Left lung (tissue), 10 donors: Measurements from ENCODE around the gene COBL. TPM values are rescaled to one million over a fixed set of nuclear protein-coding genes. Genes with fewer than 3 reads are reported as not detected.

Source experiments
- ATAC-seq: fragments of 200-7000 bp; cut with Tn5 transposase; one replicate; pipeline ENCODE4 v1.9.1; 2020; ENCODE audit warnings: moderate library complexity
- DNase-seq, 4 donors: peaks; one replicate each; pipeline ENCODE4 v3.0.0-alpha.2; 2013 to 2020
- H3K27ac ChIP-seq, 2 donors: fragments of 200-600 bp; sonication (generic) in 1 of 2; one replicate each; pipeline versions ENCODE4 v1.5.0 to v1.8.0; 2020 to 2021
- H3K27me3 ChIP-seq, 2 donors: fragments of 200-600 bp; sonication (generic) in 1 of 2; one replicate each; pipeline versions ENCODE4 v1.5.0 to v1.8.0; 2020 to 2021
- H3K36me3 ChIP-seq, 2 donors: fragments of 200-600 bp; sonication (generic) in 1 of 2; one replicate each; pipeline versions ENCODE4 v1.5.0 to v1.8.0; 2020 to 2021
- H3K4me1 ChIP-seq, 2 donors: fragments of 200-600 bp; one replicate each; pipeline ENCODE4 v1.8.0; 2021
- H3K4me3 ChIP-seq, 2 donors: fragments of 200-600 bp; sonication (generic) in 1 of 2; one replicate each; pipeline versions ENCODE4 v1.5.0 to v1.8.0; 2020 to 2021; ENCODE audit warnings: mild to moderate bottlenecking in 1 of 2
- H3K9me3 ChIP-seq, 2 donors: fragments of 200-600 bp; sonication (generic) in 1 of 2; one replicate each; pipeline versions ENCODE4 v1.5.0 to v1.8.0; 2020 to 2021
- CTCF ChIP-seq, 2 donors: fragments of 200-600 bp; sonication (generic) in 1 of 2; IDR thresholded peaks; one replicate each; pipeline versions ENCODE4 v1.5.0 to v1.8.0; 2021; ENCODE audit warnings: antibody characterized with exemption in 2 of 2
- intact Hi-C, 2 donors: fragments of 100-400 bp; cut with DNase I; formaldehyde crosslinking; loops; one replicate each; pipeline versions ENCODE4 v1.11.2 to v1.14.2; 2022
- polyA plus RNA-seq, 6 donors: library from polyadenylated mRNA; unstranded; fragments of 120-200 nt; gene quantifications; one replicate each; pipeline ENCODE4 v1.2.1, GENCODE V29; 2013; ENCODE audit not compliant: insufficient read length in 6 of 6
- total RNA-seq, 2 donors: library from RNA; stranded (reverse); fragmentation: NEBNext Ultra II Directional; extraction: Animal tissue kit (Norgen Biotek cat#: 25700); gene quantifications; one replicate each; pipeline ENCODE4 v1.2.1, GENCODE V29; 2021
- donor health status: DM: no; HTN: yes; CAD: no.
- donor health status: DM: no; HTN: no; CAD: no.

Gene COBL
- total and polyA plus RNA-seq, 8 donors: 3.6 to 36.1 (median 6.4) TPM

DNA sequence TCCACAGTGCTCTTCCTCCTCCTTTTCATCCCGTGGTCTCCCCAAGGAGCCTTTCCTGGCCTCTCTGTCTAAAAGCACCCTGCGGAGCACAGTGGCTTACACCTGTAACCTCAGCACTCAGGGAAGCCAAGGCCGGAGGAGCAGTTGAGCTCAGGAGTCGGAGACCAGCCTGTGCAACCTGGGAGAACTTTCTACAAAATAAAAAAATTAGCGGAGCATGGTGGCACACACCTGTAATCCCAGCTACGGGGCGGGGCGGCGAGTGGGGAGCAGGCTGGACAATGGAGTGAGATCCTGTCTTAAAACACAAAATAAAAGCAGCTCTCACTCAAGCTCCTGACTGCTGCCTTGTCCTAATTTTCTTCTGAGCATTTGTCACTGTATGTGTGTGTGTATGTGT lies 1.4 kb upstream of the COBL start:
- TF ChIP-seq CTCF (IDR thresholded peaks at IDR 0.05): no peak
- Histone ChIP-seq H3K27ac (no peak overlapping the region), H3K36me3 (no peaks in the 10 kb centered on the region), H3K27me3 (peaks cover 7 to 56% of the 10 kb centered on the region in 2 donors), H3K9me3 (no peaks in the 10 kb centered on the region), H3K4me3 (no peak overlapping the region), H3K4me1 (peaks cover 0 to 15% of the 10 kb centered on the region in 2 donors)
- intact Hi-C loops: no loop called here
- ATAC-seq (no peak), DNase-seq (no peak)

DNA sequence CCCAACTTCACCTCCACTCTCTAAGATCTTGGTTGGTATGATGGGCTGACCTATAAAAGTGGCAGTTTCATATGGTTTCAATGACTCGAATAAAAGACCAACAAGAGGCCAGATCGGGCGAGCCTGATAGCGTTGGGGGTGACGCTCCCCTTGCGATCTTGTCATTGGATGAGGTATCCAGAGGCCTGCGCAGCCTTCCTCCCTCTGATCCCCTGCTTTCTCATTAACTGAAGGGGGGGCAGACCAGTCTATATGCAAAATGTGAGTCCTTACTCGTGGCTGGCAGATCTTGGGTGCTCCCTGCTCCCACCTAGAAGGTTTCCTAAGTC lies 937 bp upstream of the COBL start:
- Histone ChIP-seq H3K36me3 (no peaks in the 10 kb centered on the region), H3K27ac (peak overlapping the region; percentile 30 to 55), H3K4me3 (peak overlapping the region in 1 of 2 donors; percentile 48), H3K4me1 (peaks cover 0 to 15% of the 10 kb centered on the region in 2 donors), H3K9me3 (no peaks in the 10 kb centered on the region), H3K27me3 (peaks cover 7 to 56% of the 10 kb centered on the region in 2 donors)
- DNase-seq: no peak
- intact Hi-C loops: no loop called here
- TF ChIP-seq CTCF (IDR thresholded peaks at IDR 0.05): no peak
- ATAC-seq: no peak

DNA sequence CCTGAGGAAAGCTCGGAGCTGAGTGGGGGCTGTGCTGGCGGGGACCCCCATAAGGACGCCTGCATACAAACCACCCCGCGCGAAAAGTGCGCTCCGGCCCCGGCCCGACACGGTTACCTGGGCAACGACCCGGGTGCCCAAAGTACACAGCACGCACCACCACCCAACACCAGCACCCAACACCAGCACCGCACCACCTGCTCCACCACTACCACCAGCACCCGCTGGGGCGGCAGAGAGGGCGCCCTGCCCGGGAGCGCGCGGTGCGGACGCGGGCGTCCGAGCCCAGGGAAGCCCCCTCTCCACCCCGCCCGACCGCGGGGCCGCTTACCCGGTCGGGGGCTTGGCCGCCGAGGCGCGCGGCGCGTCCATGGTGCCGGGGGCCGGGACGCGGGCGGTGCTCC lies 345 bp downstream of the COBL start:
- Histone ChIP-seq H3K27me3 (peaks cover 7 to 56% of the 10 kb centered on the region in 2 donors), H3K36me3 (no peaks in the 10 kb centered on the region), H3K4me1 (peaks cover 0 to 15% of the 10 kb centered on the region in 2 donors), H3K9me3 (no peaks in the 10 kb centered on the region), H3K4me3 (peak overlapping the region; percentile 42 to 48), H3K27ac (peak overlapping the region; percentile 67 to 78)
- peak in 1 of 2 donors; percentile 18 for TF ChIP-seq CTCF (IDR thresholded peaks at IDR 0.05)
- intact Hi-C loops: no loop called here
- DNase-seq (peak in 2 of 4 donors; percentile 56 to 82), ATAC-seq (peak; percentile 65)

DNA sequence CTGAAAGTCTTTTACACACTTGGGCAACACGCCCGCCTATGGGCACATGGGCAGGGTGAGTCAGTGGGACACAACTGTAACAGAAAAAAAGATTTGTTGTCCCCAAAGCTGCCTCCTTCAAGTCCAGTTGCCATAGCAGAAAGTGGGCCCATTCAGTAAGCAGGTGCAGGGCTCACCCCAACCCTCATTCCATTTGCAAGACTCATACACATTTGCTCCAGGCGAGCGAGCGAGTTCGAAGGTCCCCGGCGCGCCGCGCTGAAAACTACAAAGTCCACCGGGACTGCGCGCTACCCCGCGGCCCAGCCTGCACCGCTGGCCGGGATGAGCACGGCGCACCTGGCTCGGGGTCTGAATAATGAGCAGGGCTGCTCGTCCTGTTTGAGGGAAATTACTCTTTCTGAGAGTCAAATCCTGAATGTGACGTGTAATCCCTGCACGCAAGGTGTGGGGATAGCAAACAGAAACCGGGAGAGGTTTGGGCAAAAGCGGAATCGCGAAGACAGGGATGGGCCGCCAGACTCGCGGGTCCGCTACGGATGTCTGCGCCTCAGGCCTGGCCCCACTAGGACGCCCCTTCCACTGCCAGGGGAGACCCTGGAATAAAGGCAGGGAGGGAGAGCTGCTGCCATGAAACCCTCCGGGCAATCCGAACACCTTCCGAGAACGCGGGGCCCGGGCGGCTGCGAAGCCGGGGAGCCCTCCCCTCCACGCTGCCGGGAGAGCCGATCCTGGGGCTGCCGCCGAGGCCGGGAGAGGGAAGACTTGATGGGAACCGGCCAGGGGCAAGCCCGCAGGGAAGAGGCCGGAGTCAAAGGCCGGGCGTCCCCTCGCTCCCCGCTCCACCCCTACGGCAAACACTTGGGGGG lies 982 bp downstream of the COBL start:
- peak in 3 of 4 donors; percentile 32 to 87 (median 54) for DNase-seq
- ATAC-seq: peak; percentile 61
- H3K27me3 ChIP-seq: peaks cover 7 to 56% of the 10 kb centered on the region in 2 donors
- H3K27ac ChIP-seq: peak overlapping the region; percentile 67 to 78
- intact Hi-C loops: no loop called here
- H3K4me3 ChIP-seq: peak overlapping the region; percentile 42 to 48
- H3K4me1 ChIP-seq: peaks cover 0 to 15% of the 10 kb centered on the region in 2 donors
- no peak for TF ChIP-seq CTCF (IDR thresholded peaks at IDR 0.05)
- no peaks in the 10 kb centered on the region for H3K36me3 ChIP-seq
- no peaks in the 10 kb centered on the region for H3K9me3 ChIP-seq

- intact Hi-C loops: no loop called here
- H3K36me3 ChIP-seq: no peaks in the 10 kb centered on the region
- DNase-seq: no peak
- peak; percentile 61 for ATAC-seq
- no peak overlapping the region for H3K4me3 ChIP-seq
- TF ChIP-seq CTCF (IDR thresholded peaks at IDR 0.05): no peak
- H3K4me1 ChIP-seq: peaks cover 0 to 15% of the 10 kb centered on the region in 2 donors
- no peaks in the 10 kb centered on the region for H3K9me3 ChIP-seq
- H3K27me3 ChIP-seq: peaks cover 7 to 56% of the 10 kb centered on the region in 2 donors
- peak overlapping the region; percentile 28 to 78 for H3K27ac ChIP-seq
Observed at GRCh38 chr7:51314726-51315125, 1.9 kb downstream of the COBL start.
